ENCODE data around the gene CUL9.

The CUL9 gene

DNA sequence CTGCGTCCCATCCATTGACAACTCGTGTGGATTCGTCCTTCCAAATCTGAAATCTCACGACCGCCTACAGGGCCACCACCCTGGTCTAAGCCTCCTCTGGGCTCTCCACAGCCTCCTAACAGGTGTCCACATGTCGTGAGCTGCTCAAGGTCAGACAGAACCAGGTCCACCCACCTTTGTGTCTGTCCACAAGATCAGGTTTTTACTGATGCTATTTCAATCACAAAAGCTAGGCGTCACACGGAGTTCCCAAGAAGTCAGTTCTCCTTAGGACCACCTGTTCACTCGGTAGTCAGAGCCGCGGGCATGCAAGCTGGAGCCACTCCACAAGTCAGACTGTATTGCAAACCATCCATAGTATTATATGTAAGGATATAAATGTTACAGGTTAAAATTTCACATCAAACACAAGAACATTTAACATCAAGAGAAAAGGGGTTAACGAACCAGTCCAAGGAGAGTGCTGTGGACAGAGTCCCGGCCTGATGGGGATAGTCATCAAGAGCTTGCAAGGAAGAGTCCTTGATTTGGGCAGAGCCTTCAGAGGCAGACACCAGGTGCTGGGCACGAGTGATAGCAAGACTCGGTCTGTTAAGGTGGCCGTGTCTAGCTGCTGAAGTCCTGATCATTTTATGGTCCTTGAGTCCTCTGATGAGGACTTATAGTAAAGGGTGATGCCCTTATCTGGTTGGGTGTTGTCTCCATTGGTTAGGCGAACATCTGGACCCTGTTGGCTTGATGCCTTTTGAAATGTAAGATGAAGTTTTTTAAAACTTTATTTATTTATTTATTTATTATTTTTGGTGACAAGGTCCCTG lies 48.0 kb downstream of the CUL9 start:
- no peak for DNase-seq (ENCODE audit: low read depth)

DNA sequence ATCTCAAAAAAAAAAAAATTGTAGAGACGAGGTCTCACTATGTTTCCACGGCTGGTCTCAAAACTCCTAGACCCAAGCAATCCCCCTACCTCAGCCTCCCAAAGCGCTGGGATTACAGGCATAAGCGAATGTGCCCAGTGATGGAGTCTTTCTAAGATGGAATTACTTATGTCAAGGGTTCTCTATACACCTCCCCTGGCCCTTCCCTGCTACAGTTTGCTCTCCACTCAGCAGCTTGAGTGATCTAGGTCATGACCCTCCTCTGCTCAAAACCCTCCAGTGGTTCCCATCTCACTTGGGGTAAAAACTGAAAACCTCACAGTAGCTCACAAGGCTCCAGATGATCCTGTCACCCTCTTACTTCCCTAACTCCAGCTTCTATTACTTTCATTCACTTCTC lies 49.1 kb downstream of the CUL9 start:
- DNase-seq (ENCODE audit: low read depth), result no peak

DNA sequence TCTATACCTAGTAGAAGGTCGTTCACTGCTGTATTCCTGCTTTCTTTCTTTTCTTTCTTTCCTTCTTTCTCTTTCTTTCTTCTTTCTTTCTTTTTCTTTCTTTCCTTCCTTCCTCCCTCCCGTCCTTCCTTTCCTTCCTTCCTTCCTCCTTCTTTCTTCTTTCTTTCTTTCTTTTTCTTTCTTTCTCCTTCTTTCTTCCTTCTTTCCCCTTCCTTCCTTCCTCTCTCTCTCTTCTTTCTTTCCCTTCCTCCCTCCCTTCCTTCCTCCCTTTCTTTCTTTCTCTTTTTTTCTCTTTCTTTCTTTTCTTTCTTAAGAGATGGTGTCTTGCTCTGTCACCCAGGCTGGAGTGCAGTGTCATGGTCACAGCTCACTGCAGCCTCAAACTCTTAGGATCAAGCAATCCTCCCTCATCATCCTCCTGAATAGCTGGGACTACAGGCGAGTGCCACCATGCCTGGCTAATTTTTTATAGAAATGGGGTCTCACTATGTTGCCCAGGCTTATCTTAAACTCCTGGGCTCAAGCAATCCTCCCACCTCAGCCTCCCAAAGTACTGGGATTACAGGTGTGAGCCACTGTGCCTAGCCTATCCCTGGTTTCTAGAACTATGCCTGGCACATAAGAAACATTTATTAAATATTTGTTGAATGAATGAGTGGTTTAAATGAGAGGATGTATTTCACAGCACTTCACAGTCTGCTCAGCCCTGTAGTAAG lies 49.9 kb downstream of the CUL9 start:
- DNase-seq (ENCODE audit: low read depth), result no peak

DNA sequence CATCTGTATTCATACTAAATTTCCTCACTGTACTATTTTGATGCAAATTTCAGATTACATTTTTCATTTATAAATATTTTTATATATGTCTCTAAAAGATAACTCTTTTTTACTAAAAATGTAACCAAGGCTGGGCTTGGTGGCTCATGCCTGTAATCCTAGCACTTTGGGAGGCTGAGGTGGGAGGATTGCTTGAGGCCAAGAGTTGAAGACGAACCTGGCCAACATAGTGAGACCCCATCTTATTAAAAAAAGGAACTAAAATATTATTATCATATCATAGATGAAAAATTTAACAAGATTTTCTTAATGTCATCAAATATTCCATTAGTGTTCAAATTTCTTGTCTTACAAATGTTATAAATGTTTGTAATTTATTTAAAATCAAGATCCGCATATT lies 53.8 kb downstream of the CUL9 start:
- no peak for DNase-seq (ENCODE audit: low read depth)

DNA sequence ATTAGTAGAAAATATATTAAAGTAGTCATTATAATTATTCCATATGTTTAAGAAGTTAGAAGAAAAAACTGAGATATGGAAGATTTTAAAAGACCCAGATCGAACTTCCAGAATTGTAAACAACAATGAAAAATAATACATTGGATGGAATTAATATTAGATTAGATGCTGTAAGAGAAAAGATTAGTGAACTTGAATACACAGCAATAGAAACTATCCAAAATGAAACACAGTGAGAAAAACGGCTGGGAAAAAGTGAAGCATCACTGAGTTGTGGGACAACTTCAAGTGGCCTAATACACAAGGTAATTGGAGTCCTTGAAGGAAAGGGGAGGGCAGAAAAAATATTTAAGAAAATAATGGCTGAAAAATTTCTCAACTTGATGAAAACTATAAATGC lies 57.1 kb downstream of the CUL9 start:
- no peak for DNase-seq (ENCODE audit: low read depth)

DNA sequence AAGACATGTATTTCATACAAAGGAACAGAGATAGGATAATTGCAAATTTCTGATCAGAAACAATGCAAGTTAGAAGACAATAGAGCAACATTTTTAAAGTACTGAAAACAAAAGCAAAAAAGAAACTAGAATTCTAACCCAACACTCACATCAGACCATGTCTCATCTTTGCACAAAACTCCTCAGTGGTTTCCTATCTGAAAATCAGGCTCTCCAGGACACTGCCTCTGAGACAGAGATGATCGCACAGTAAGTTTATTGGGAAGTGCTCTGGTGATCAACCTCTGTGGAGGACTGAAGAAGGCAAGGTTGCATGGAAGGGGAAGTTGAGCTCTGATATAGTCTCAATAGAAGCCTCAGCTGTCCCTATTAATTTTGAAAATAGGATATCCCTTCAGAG lies 59.0 kb downstream of the CUL9 start:
- no peak for DNase-seq (ENCODE audit: low read depth)

DNA sequence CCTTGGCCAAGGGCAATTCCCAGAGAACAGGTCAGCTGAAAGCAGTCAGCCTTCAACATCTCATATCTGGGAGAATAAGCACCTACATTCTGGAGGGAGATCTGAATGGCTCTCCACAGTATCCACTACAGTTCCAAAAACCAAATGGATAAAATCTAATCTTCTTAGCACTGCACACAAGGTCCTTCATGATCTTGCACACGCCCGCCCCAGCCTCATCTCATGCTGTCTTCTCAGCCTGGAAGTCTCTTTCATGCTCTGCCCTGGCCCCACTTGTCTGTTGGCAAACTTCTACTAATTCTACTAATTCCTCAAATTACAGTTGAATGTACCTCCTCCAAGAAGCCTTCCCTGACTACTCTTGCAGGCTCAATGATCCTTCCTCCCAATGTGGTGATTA lies 59.5 kb downstream of the CUL9 start:
- no peak for DNase-seq (ENCODE audit: low read depth)

DNA sequence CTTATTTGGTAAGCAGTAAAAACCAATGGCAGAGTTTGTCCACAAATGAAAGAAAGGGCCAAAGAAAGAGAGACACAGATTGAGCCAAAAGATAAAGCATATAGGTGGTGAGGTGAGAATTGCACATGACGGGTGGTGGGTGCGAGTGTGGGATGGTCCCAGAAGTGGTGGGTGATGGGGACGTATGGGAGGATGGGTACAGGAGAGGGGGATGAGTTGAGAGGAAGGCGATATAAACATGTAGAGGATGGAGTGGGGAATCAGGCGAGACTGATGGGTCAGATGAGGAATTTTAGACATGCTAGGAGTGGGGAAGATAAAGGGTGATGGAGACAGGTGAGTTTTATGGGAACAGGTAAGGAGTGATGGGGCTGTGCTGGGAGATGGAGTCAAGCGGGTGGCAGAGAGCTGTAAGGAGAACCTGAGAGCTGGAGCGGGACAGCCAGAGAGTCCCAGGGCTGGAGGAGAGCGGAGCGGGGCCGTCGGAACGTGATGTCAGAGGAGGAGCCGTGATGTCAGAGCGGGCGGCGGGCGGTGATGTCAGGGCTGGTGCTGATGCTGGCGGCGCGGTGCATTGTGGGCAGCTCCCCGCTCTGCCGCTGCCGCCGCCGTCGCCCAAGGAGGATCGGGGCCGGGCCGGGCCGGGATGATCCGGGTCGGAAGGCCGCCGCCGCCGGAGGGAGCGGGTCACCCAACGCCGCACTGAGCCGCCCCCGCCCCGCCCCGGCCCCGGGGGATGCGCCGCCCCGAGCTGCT lies 61.1 kb downstream of the CUL9 start, which contains the start of gene TTBK1:
Gene TTBK1 (plus strand): TSS at position 574 of the 756 bp plus-strand sequence. CDS start 3,180 bp downstream, outside the sequence.
- DNase-seq (ENCODE audit: low read depth), result no peak

DNA sequence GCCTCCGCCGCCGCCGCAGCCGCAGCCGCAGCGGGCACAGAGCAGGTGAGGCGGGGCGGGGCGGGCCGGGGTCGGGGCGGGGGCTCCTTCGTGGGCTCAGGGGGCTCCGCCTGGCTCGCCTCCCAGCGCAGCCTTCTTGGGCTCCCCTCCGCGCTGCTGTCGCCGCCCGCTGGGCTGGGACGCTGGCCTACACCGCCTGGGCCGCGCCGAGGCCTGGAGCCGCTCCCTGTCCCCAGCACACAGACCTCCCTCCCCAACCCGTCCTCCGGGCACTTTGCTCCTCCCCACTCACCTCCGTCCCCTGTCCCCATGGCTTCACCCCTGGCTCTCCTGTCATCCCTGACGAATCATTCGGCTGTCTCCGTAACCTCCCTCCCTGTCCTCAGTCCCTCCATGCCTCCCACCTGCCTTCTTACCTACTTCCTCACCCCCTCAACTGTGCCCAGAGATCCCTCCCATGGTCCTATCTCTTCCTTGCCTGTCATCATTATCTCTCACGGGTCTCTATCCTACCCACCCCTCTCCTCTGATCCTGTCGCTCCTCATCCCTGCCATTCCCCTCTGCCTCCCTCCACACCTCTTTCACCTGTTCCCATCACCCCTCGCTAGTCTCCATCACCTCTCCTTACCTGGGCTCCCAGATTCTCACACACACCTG lies 61.8 kb downstream of the CUL9 start:
- DNase-seq (ENCODE audit: low read depth), result no peak

DNA sequence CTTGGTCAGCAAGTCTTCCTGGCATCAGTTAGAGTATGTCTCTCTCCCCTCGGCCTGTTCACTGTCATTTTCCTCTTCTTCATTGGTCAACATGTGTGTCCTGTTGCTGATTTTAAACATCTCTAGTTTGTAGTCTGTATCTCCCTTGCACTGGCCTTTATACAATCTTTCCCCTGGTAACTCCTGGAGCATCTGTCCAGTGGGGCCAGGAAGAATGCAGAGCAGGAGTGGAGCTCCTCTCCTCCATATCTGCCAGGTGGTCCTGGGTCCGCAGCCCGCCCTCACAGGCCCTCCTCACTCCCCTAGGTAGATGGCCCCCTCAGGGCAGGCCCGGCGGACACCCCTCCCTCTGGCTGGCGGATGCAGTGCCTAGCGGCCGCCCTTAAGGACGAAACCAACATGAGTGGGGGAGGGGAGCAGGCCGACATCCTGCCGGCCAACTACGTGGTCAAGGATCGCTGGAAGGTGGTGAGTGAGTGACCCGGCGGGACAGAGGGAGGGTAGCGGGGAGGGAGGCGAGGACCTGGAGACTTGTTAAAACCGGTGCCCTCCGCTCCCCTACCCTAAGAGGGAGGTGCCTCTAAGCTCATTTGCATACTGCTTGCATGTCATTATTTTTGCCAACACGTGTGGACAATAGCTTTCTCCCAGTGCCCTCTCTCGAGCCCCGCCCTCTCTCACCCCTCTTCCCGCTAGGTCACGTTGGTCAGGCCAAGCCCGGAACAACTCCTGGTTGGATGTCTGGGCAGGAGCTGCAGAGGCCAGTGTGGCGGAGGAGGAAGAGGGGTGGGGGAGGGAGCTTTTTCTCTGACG lies 64.5 kb downstream of the CUL9 start:
- no peak for DNase-seq (ENCODE audit: low read depth)

DNA sequence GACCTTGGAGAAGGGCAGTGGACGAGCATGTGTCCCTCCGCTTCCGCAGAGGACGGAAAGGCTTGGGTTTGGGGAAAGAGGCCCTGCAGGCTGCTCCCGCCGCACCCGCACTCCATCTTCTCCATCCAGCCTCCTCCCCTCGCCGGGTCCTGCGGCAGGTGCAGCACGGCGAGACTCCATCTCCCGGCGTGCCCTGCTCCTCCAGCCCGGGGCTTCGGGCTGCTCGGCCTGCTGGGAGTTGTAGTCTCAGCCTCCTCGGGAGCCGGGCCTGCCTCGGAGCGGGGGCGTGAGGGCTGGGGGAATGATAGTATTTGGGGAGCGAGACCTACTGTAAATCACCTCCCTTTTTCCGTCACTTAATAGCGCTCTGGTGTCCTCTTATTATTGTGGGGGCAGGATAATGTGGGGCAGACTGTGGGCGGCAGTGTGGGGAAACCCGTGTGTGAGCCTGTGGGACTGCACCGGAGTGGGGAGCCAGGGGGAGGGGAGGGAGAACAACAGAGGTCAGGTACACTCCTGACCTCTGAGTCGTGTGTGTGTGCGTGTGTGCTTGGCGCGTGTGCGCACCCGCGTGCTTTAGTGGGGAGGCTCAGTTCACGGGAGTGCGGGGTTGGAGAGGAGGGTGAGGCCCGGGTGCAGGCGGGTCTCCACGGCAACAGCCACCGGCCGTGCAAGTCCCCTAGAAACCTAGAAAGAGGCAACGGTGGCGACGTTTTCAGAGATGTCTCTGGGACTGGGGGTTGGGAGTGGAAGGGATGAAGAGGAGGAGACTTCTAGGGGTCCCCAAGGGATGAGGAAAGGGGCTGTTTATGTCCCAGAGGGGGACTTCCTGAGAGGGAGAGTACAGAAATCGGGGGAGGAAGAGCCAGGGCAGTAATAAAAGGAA lies 65.4 kb downstream of the CUL9 start:
- DNase-seq (ENCODE audit: low read depth), result no peak

DNA sequence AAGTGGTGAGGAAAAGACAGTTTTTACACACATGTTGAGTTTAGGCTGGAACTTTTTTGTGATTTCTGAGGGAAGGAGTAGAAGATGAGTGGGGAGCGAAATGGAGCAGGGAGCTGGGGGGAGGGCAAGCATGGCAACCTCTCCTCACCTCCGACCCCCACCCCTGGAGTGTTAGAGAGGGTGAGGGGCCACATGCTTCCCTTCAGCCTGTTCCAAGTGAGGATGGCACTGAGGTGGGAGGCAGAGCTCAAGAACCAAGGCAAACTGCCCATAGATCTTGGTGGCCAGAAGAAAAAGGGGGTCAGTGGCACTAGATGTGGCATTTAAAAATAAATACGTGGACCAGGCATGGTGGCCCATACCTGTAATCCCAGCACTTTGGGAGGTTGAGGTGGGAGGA lies 66.1 kb downstream of the CUL9 start:
- no peak for DNase-seq (ENCODE audit: low read depth)

DNA sequence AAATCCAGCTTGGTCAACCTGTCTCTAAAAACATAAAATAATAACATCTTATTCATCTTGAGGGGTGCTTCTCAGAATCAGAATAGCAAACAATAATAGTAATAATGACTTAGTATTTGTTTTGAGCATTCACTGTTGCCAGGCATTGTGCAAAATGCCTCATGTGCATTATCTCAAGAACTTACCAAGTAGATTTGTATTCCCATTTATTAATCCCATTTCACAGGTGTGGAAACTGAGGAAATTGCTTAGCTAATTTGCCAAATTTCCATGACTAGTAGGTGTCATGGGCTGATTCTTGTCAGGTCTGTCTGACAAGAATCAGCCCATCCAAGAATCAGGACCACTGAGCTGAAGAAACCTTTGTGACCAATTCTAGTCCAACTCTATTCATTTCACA lies 66.8 kb downstream of the CUL9 start:
- DNase-seq (ENCODE audit: low read depth), result no peak

DNA sequence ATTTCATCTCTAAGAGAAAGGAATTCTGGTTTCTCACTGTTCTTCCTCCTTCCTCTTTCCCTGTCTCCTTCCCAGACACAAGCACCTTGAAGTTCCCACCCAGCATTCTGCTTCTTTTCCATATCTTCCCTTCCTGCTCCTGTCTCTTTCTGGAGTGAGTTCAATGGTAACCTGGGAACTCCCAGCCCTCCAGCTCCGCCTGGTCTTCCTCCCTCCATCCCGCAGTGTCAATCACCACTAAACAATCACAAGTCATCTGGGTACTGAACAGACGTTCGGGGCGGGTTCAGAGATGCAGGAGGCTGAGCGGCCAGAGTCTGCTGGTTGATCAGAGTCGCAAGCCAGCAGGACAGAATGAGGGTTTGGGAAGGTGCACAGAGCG lies 69.0 kb downstream of the CUL9 start:
- DNase-seq (ENCODE audit: low read depth), result no peak

DNA sequence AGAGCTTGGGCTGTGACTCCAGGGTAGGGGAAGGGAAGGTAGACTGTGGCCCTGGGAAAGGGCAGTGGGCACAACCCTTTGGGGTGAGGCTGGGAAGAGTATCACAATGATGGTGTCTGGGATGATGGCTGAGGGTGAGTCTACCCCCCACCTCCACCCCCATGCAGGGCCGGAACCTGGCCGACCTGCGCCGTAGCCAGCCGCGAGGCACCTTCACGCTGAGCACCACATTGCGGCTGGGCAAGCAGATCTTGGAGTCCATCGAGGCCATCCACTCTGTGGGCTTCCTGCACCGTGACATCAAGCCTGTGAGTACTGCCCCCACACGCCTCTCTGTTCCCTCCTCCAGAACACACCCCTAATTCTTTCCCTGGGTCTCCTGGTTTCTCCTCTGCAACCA lies 71.4 kb downstream of the CUL9 start:
- DNase-seq (ENCODE audit: low read depth), result no peak

DNA sequence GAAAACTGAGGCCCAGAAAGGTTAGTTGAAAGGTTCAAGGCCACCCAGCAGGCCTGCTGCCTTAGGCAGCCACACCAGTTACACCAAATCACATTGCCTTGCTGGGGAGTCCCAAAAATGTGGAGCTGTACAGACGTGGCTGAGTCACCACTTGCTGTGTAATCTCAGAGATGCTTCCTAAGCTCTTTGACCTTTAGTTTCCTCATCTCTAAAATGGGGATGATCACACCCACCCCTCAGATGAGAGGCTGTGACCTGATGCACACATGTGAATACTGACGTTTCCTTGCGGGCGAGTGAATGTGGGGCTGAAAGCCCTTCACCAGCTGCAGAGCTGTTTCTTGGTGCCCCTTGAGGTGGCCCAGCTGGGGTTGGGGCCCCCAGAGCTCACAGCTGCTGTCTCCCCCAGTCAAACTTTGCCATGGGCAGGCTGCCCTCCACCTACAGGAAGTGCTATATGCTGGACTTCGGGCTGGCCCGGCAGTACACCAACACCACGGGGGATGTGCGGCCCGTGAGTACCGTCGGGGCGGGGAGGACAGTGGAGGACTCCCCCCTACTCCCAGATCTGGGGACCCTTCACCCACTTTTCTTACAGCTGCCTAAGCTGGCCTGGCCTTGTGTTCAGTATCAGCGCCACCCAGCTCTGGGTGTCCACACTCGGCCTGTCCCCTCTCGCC lies 72.3 kb downstream of the CUL9 start:
- DNase-seq (ENCODE audit: low read depth), result no peak

DNA sequence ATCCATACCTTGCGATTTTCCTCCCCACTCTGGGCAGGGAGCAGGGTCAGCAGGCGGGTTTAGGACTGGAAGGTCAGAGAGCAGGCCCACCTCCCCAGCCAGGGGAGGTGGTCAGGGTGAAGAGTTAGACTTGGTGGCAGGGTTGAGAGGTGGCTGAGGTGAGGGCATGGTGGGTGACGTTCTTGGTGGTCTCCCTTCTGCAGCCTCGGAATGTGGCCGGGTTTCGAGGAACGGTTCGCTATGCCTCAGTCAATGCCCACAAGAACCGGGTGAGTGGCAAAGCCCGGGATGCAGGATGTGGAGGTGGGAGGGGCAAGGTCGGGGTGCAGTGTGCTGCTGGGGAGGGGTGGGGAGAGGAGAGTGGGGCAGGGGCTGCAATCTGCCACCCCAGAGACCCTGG lies 72.8 kb downstream of the CUL9 start:
- no peak for DNase-seq (ENCODE audit: low read depth)

DNA sequence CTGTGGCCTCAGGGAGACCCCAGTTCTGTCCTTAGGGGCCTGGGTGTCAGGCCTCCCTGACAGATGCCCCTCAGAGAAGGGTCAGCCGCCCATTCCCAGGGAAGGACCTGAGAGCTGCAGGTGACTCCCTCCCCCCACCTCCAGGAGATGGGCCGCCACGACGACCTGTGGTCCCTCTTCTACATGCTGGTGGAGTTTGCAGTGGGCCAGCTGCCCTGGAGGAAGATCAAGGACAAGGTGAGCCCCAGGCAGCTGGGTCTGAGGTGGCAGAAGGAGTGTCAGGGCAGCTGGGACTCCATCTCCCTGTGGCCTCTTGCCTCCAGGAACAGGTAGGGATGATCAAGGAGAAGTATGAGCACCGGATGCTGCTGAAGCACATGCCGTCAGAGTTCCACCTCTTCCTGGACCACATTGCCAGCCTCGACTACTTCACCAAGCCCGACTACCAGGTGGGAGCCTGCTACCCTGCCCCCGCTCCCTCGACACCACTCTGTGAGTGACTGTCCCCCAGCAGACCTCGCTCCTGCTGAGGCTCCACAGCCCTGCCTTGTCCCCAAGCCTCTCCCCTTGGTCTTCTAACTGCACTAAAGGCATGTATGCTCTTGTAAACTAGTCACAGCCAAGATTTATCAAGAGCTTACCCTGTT lies 73.5 kb downstream of the CUL9 start:
- no peak for DNase-seq (ENCODE audit: low read depth)

DNA sequence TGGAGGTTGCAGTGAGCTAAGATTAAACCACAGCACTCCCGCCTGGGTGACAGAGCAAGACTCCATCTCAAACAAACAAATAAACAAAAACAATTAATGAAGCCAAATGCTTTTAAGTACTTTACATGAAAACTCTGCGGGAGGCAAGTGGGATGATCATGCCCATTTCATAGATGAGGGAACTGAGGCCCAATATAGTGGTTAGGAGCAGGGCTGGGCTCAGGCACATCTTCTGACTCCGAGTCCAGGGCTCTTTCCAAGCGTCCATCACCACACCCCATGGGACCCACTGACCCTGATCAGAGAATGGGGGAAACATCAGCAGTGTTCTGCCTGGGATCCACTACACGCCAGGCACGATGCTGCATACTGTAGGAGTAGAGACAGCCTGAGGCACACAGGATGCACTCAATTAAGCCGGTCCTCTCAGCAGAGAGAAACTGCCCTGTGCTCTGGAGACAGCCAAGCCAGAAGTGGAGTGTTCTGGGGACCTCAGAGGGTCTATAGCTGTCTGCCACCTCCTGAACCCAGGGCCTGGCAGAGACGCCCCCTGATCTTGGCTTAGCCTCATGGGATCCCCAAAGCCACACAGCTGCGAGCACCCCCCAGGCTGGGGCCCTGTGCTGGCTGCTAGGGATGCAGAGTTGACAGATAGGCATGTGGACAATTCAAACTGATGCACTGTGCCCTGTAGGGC lies 74.8 kb downstream of the CUL9 start:
- no peak for DNase-seq (ENCODE audit: low read depth)
